Osteoblast (primary cell): ENCODE measurements around the gene FBXW10. TPM values are rescaled to one million over a fixed set of nuclear protein-coding genes. Genes with fewer than 3 reads are reported as not detected.
A peak's percentile ranks its signal among the peaks of the same experiment; 100 is the strongest.
"Not testable (repeated sequence)": the region's sequence is repeated elsewhere in the genome, so short reads cannot be mapped to it uniquely, and the experiment has no call there.

Experiments used
- DNase-seq: peaks from one replicate; pipeline ENCODE4 v3.0.0; 2011; ENCODE audit warnings: low spot score, mixed read lengths; ENCODE audit not compliant: insufficient read length; ENCODE audit errors: missing footprints
- H2AFZ ChIP-seq: 2 replicates; pipeline ENCODE4 v1.6.0; 2011; ENCODE audit warnings: mild to moderate bottlenecking, low read length
- H3K27ac ChIP-seq: 2 replicates; pipeline ENCODE4 v1.5.1; 2011; ENCODE audit warnings: mild to moderate bottlenecking, low read depth, low read length, moderate library complexity
- H3K27me3 ChIP-seq: 2 replicates; pipeline ENCODE4 v1.6.0; 2012; ENCODE audit warnings: mild to moderate bottlenecking, control low read depth, inconsistent platforms, low read length, moderate library complexity; ENCODE audit not compliant: insufficient read depth
- H3K36me3 ChIP-seq: 2 replicates; pipeline ENCODE4 v1.5.1; 2011; ENCODE audit warnings: mild to moderate bottlenecking, low read length, control low read depth, moderate library complexity; ENCODE audit not compliant: insufficient read depth
- H3K4me1 ChIP-seq: 2 replicates; pipeline ENCODE4 v1.5.1; 2011; ENCODE audit warnings: mild to moderate bottlenecking, low read length, control low read depth, moderate library complexity; ENCODE audit not compliant: insufficient read depth
- H3K4me2 ChIP-seq: 2 replicates; pipeline ENCODE4 v1.6.0; 2011; ENCODE audit warnings: mild to moderate bottlenecking, low read length; ENCODE audit not compliant: insufficient read depth
- H3K4me3 ChIP-seq: fragments of 200-600 bp; sonication (generic); 3 replicates; pipeline ENCODE4 v1.5.1; 2012; ENCODE audit warnings: mild to moderate bottlenecking, low read length, inconsistent platforms; ENCODE audit not compliant: insufficient read depth
- H3K79me2 ChIP-seq: 2 replicates; pipeline ENCODE4 v1.6.0; 2012; ENCODE audit warnings: mild to moderate bottlenecking, low read length, control low read depth, inconsistent platforms; ENCODE audit not compliant: insufficient read depth
- H3K9me3 ChIP-seq: 2 replicates; pipeline ENCODE4 v1.5.1; 2011; ENCODE audit warnings: low read depth, low read length, control low read depth
- H4K20me1 ChIP-seq: 2 replicates; pipeline ENCODE4 v1.6.0; 2012; ENCODE audit warnings: mild to moderate bottlenecking, low read length, control low read depth; ENCODE audit not compliant: insufficient read depth
- total RNA-seq: library from RNA; depleted of rRNA; stranded (reverse); fragments of >200 nt; gene quantifications from 2 replicates; pipeline ENCODE4 v1.2.3, GENCODE V29; 2012

Gene FBXW10
- total RNA-seq, 1 donor: not detected

DNA sequence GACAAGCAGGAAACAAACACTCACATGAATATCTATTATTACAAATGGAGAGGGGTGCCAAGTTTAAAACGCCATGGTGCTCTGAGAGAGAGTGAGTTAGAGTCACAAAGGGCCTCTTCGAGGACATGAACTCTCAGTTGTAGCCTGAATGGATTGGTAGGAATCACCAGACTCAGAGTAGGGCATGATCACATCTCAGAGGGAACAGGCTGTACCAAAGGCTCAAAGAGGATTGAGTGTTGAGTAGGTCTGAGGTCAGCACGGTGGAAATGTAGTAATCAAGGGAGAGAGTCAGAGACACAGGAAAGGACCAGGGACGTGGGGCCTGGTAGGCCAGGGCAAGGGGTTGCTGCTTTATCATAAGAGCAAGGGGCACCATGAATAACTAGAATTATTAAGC lies 10.5 kb upstream of the FBXW10 start:
- H3K4me2 ChIP-seq, H3K27me3 ChIP-seq, DNase-seq, H3K36me3 ChIP-seq, H4K20me1 ChIP-seq, H3K27ac ChIP-seq, H2AFZ ChIP-seq, H3K79me2 ChIP-seq, H3K4me1 ChIP-seq, H3K9me3 ChIP-seq, H3K4me3 ChIP-seq: not testable (repeated sequence)

GRCh38 chr17:18739616-18740391 lies 4.0 kb upstream of the FBXW10 start:
- not testable (repeated sequence) for H4K20me1 ChIP-seq, H2AFZ ChIP-seq, H3K4me3 ChIP-seq, H3K79me2 ChIP-seq, H3K36me3 ChIP-seq, H3K27ac ChIP-seq, H3K9me3 ChIP-seq, H3K27me3 ChIP-seq, H3K4me1 ChIP-seq, H3K4me2 ChIP-seq
- DNase-seq: peak; percentile 6

GRCh38 chr17:18741228-18741627 lies 2.6 kb upstream of the FBXW10 start:
- not testable (repeated sequence) for H3K4me3 ChIP-seq, H4K20me1 ChIP-seq, H3K9me3 ChIP-seq, H3K27ac ChIP-seq, DNase-seq, H3K4me2 ChIP-seq, H3K79me2 ChIP-seq, H2AFZ ChIP-seq, H3K36me3 ChIP-seq, H3K4me1 ChIP-seq, H3K27me3 ChIP-seq

GRCh38 chr17:18744726-18745125 lies 872 bp downstream of the FBXW10 start:
- not testable (repeated sequence) for H3K79me2 ChIP-seq, H3K27ac ChIP-seq, H3K4me2 ChIP-seq, H2AFZ ChIP-seq, H3K4me3 ChIP-seq, DNase-seq, H3K4me1 ChIP-seq, H3K27me3 ChIP-seq, H4K20me1 ChIP-seq, H3K9me3 ChIP-seq, H3K36me3 ChIP-seq

DNA sequence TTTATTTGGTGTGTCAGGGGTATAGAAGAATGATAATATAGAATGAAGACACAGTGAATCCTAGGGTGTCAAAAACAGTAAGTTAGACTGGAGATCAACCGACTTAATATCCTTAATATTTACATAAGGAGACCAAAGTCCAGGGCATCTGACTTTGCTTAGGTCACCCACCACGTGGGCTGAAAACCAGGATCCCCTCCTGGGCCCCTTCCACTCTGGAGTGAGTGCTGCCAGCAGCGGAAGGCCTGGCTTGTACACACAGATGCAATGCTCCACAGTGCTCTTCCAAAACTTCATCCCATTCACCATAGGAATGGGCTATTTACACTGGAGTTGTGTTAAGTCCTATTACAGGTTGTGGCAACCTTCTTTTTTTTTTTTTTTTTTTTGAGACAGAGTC lies 2.7 kb downstream of the FBXW10 start:
- H3K79me2 ChIP-seq, H3K4me1 ChIP-seq, H3K36me3 ChIP-seq, H4K20me1 ChIP-seq, H2AFZ ChIP-seq, H3K4me3 ChIP-seq, H3K27ac ChIP-seq, H3K9me3 ChIP-seq, H3K4me2 ChIP-seq, H3K27me3 ChIP-seq, DNase-seq: not testable (repeated sequence)

GRCh38 chr17:18747501-18747900 lies 3.6 kb downstream of the FBXW10 start:
- not testable (repeated sequence) for H3K27me3 ChIP-seq, H3K4me2 ChIP-seq

DNA sequence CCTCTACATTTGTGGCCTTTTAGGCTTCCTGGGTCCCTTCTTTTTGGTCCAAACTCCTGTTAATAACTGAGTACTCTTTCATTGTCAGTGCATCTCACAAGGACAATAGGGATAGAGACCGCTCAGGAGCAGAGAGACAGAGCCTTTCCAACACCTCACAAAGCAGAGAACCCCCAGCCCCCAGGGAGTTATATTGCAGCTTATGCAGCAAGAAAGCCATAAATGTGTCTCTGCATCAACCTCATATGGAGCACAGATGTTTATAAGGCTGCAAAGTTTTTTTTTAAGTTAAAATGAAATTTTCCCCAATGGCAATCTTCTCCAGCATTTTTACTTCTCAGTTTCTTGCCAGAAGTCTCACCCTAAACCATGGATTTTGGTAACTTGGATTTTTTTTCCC lies 6.4 kb downstream of the FBXW10 start:
- not testable (repeated sequence) for H3K79me2 ChIP-seq, H3K27ac ChIP-seq, H3K4me3 ChIP-seq, H3K9me3 ChIP-seq, H4K20me1 ChIP-seq, DNase-seq, H3K27me3 ChIP-seq, H3K36me3 ChIP-seq, H3K4me1 ChIP-seq, H3K4me2 ChIP-seq, H2AFZ ChIP-seq

More at GRCh38 chr17:18747501-18747900, 3.6 kb downstream of the FBXW10 start:
- not testable (repeated sequence) for H3K4me1 ChIP-seq, H3K79me2 ChIP-seq, H2AFZ ChIP-seq, H3K4me3 ChIP-seq, H3K36me3 ChIP-seq, H3K27ac ChIP-seq, H4K20me1 ChIP-seq, DNase-seq, H3K9me3 ChIP-seq

GRCh38 chr17:18753829-18754409 lies 10.1 kb downstream of the FBXW10 start:
- H3K4me3 ChIP-seq, DNase-seq, H3K27me3 ChIP-seq, H3K79me2 ChIP-seq, H3K4me2 ChIP-seq, H4K20me1 ChIP-seq, H3K27ac ChIP-seq, H3K36me3 ChIP-seq, H3K9me3 ChIP-seq, H2AFZ ChIP-seq, H3K4me1 ChIP-seq: not testable (repeated sequence)

- not testable (repeated sequence) for H3K4me2 ChIP-seq, H3K4me1 ChIP-seq, H3K27me3 ChIP-seq, H2AFZ ChIP-seq, H3K36me3 ChIP-seq, H4K20me1 ChIP-seq, H3K27ac ChIP-seq, H3K9me3 ChIP-seq, H3K79me2 ChIP-seq, H3K4me3 ChIP-seq, DNase-seq
Observed at GRCh38 chr17:18755969-18756368, 12.1 kb downstream of the FBXW10 start.
